CD4-positive, alpha-beta T cell treated with Interferon alpha-2 for 1 hour (primary cell): ENCODE measurements around the gene RCBTB2.

Experiments used
- DNase-seq, 2 donors: peaks; one replicate each; pipeline ENCODE4 v3.0.0-alpha.2; 2020 to 2022

RCBTB2 gene

GRCh38 chr13:48562296-48563066, 29.6 kb upstream of the RCBTB2 start:
- peak; percentile 72 to 86 for DNase-seq

- peak in 1 of 2 donors; percentile 39 for DNase-seq
These were observed 28.8 kb upstream of the RCBTB2 start for GRCh38 chr13:48561466-48562235.

GRCh38 chr13:48560657-48561337, 27.9 kb upstream of the RCBTB2 start:
- DNase-seq, result no peak

GRCh38 chr13:48559638-48560320, 26.9 kb upstream of the RCBTB2 start:
- DNase-seq, result no peak

GRCh38 chr13:48556817-48557216, 23.9 kb upstream of the RCBTB2 start:
- DNase-seq, result no peak

- DNase-seq, result no peak
These were observed 22.6 kb upstream of the RCBTB2 start for GRCh38 chr13:48555441-48555840.

GRCh38 chr13:48551329-48551728, 18.4 kb upstream of the RCBTB2 start:
- no peak for DNase-seq

GRCh38 chr13:48549658-48550057, 16.8 kb upstream of the RCBTB2 start:
- no peak for DNase-seq

- DNase-seq, result no peak
These were observed 14.8 kb upstream of the RCBTB2 start for GRCh38 chr13:48547663-48548092.

- DNase-seq, result no peak
These were observed 12.7 kb upstream of the RCBTB2 start for GRCh38 chr13:48545608-48546007.

GRCh38 chr13:48542581-48543341, 9.9 kb upstream of the RCBTB2 start:
- no peak for DNase-seq

GRCh38 chr13:48542138-48542537, 9.3 kb upstream of the RCBTB2 start:
- no peak for DNase-seq

- DNase-seq, result no peak
These were observed 6.7 kb upstream of the RCBTB2 start for GRCh38 chr13:48539550-48539949.

GRCh38 chr13:48536621-48537250, 3.9 kb upstream of the RCBTB2 start:
- no peak for DNase-seq

- DNase-seq, result no peak
These were observed 2.9 kb upstream of the RCBTB2 start for GRCh38 chr13:48535766-48536165.

- no peak for DNase-seq
These were observed 2.1 kb upstream of the RCBTB2 start for GRCh38 chr13:48534911-48535501.

GRCh38 chr13:48533961-48534600, 1.2 kb upstream of the RCBTB2 start:
- no peak for DNase-seq

GRCh38 chr13:48532256-48532505, 699 bp downstream of the RCBTB2 start:
- DNase-seq, result no peak

GRCh38 chr13:48531416-48532255, 1.2 kb downstream of the RCBTB2 start:
- peak in 1 of 2 donors; percentile 39 for DNase-seq

- DNase-seq, result no peak
These were observed 2.0 kb downstream of the RCBTB2 start for GRCh38 chr13:48530833-48531232.
